ENCODE results near the gene LITAF.
"Not testable (repeated sequence)": the region's sequence is repeated elsewhere in the genome, so short reads cannot be mapped to it uniquely, and the experiment has no call there.

LITAF gene

DNA sequence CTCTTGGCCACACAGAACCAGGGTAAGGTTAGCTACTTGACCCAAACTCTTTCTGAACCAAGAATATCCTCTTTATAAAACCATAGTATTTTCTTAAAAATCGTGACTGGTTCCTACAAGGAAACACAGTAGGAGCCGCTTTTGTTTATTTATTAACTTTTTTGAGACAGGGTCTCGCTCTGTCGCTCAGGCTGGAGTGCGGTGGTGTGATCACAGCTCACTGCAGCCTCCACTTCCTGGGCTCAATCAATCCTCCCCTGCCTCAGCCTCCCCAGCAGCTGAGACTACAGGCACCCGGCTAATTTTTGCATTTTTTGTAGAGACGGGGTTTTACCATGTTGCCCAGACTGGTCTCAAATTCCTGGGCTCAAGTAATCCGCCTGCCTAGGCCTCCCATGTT is 14.7 kb upstream of the LITAF start:
- DNase-seq (ENCODE audit: low read depth in 2 of 3, low spot score in 2 of 3), result no peak

DNA sequence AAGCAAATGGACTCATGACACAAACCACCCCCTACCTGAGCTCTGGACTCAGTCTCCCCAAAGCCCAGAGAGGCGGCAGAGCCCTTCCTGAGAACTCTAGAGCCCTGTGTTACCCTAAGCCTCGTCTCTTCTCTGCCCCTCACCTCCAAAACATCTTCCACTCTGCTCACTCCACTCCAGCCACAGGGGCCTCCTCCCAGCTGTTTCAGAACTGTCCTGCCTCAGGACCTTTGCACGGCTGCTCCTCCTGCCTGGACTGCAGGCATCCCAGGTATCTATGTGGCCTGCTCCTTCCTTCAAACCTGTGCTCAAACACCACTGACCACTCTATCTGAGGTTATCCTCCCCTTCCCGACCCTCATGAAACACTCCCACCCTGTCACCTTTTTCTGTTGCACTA is 12.9 kb upstream of the LITAF start:
- no peak for DNase-seq (ENCODE audit: low read depth in 2 of 3, low spot score in 2 of 3)

DNA sequence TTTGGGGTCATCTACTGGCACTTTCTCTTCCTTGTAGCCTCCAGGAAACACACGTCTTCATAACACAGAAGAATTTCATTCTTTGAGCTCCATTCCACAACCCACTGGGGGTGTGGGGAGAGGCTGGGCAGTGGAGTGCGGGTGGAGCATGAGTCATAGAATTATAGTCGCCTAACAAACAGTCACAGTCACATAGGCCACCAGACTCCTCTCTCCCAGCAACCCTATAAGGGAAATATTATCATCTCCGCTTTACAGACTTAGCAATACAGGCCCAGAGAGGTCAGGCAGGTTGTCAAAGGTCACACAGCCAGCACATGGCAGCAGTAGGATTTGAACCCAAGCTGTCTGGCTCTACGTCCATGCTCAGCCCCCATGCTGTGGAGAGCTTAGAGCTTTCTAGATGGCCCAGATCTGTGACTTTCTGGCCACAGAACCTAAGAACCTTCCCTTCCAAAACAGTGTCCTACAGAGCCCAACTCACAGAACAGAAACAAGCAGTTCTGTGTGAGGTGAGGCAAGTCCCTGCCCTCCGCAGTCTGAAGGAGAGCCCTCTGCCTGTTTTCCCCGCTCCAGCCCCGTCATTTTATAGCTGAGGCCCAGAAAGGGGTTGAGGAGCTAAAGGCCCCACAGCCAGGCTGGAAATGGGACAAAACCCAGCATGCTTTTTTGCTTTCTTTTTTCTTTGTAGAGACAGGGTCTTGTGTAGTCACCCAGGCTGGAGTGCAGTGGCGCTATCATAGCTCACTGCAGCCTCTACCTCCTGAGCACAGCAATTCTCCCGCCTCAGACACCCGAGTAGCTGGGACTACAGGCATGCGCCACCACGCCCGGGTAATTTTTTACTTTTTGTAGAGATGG is 10.7 kb upstream of the LITAF start:
- DNase-seq (ENCODE audit: low read depth in 2 of 3, low spot score in 2 of 3), result no peak

- no peak for DNase-seq (ENCODE audit: low read depth in 2 of 3, low spot score in 2 of 3)
Measured at GRCh38 chr16:11596572-11597226, 10.0 kb upstream of the LITAF start.

DNA sequence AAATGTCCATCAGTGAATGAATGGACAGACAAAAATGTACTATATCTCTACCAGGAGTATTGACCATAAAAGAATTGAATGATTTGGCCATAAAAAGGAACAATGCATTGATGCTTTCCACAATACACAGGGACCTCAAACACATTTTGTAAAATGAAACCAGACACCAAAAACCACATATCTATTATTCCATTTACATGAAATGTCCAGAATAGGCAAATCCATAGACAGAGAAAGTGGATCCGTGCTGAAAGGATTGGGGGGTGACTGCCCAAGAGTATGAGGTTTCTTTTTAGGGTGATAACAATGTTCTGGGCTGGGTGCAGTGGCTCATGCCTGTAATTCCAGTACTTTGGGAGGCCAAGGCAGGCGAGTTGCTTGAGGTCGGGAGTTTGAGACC is 6.9 kb upstream of the LITAF start:
- DNase-seq (ENCODE audit: low read depth in 2 of 3, low spot score in 2 of 3), result no peak

GRCh38 chr16:11593076-11593475 is 6.4 kb upstream of the LITAF start:
- not testable (repeated sequence) for DNase-seq (ENCODE audit: low read depth in 2 of 3, low spot score in 2 of 3)

DNA sequence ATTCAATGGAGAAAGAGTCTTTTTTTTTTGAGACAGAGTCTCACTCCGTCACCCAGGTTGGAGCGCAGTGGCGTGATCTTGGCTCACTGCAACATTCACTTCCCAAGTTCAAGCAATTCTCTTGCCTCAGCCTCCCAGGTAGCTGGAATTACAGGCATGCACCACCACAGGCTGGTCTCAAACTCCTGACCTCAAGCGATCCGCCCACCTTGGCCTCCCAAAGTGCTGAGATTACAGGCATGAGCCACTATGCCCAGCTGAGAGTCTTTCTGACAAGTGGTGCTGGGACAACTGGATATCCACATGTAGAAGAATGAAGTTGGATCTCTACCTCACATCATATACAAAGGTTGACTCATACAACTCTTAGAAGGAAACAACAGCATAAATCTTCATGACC is 4.9 kb upstream of the LITAF start:
- DNase-seq (ENCODE audit: low read depth in 2 of 3, low spot score in 2 of 3), result not testable (repeated sequence)

- DNase-seq (ENCODE audit: low read depth in 2 of 3, low spot score in 2 of 3), result no peak
Measured at GRCh38 chr16:11589198-11589550, 2.5 kb upstream of the LITAF start.

GRCh38 chr16:11588321-11589197 is 1.8 kb upstream of the LITAF start:
- no peak for DNase-seq (ENCODE audit: low read depth in 2 of 3, low spot score in 2 of 3)

DNA sequence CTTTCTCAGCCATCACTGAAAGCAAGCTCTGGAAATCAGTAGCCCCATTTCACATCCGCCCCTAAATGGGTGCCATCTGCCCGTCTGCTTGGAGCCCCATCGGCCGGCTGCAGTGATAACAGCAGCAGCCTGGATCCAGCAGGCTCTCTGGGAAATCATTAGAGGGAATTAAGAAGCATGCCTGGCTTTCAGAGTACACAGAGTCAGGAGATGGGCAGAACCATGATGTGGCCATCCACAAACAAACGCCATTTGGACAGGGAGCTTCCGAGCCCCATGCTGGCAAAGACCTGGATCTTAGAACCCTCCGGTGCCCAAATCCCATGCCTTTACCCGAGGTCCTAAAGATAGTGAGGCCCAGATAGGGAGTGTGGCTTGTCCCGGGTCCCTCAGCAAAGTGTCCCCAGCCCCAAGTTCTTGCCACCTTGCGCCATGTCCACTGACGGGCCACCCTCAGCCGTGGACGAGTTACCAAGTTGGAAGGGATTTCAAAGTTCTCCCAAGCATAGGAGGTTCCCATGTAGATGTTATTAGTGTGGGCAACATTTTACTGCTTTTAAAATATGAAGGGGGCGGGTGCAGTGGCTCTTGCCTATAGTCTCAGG is 1.0 kb upstream of the LITAF start:
- no peak for DNase-seq (ENCODE audit: low read depth in 2 of 3, low spot score in 2 of 3)

DNA sequence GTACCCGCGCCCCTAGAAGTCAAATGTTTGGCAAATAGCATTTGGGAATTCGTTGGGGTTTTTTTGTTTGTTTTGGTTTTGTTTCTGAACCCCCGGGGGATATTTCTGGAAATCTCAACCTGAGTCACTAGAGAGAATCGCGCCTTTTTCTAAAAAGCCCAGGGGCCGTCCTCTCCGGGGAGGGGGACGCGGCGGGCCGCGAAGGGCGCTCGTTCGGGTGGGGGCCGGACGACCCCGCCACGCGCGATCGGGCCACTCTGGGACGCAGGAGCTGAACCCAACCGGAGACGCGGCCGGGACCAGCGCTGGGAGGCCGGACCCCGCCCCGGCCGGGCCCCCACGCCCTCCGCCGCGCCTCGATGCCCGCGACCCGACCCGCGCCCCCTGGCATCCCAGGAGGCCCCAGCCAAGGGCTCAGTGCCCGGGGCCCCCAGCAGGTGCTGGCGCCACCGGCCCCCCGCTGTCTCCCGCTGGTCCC is 302 bp downstream of the LITAF start:
- DNase-seq (ENCODE audit: low read depth in 2 of 3, low spot score in 2 of 3), result no peak

- DNase-seq (ENCODE audit: low read depth in 2 of 3, low spot score in 2 of 3), result no peak
Measured at GRCh38 chr16:11585460-11586377, 1.0 kb downstream of the LITAF start.

GRCh38 chr16:11583889-11584565 is 2.7 kb downstream of the LITAF start:
- DNase-seq (ENCODE audit: low read depth in 2 of 3, low spot score in 2 of 3), result no peak

DNA sequence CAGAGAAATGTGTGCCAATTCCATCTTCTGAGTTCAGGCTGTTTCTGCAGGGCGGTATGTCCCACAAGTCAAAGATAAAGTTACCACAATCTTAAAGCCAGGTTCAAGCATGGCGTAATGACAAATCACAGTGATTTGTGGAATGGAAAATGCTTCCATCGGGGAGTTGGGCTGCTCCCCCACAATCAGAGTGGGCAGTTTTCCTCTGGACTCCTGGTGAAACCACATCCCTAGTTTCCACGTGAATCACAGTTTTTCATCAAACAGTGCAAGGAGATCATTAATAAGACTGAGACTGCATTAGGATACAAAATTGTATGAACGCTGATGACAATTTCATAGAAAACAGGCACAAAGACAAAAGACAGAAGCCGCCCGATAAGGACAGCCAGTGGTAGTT is 3.6 kb downstream of the LITAF start:
- no peak for DNase-seq (ENCODE audit: low read depth in 2 of 3, low spot score in 2 of 3)

- no peak for DNase-seq (ENCODE audit: low read depth in 2 of 3, low spot score in 2 of 3)
Measured at GRCh38 chr16:11582157-11582814, 4.4 kb downstream of the LITAF start.

DNA sequence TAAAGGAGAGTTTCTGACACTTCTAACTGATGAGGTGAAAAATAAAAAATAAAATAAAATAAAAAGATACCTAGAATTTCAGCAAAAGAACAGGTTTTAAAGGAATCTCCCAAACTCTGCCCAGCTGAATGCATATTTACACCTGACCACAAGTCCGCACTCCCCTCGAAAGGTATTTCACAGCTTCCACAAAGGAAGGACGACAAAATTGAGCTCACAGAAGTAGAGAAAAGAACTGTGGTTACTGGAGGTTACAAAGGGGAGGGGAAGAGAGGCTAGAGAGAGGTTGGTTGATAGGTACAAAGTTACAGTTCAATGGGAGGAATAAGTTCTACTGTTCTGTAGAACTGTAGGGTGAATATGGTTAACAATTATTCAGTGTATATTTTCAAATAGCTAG is 5.0 kb downstream of the LITAF start:
- no peak for DNase-seq (ENCODE audit: low read depth in 2 of 3, low spot score in 2 of 3)

GRCh38 chr16:11580451-11581086 is 6.2 kb downstream of the LITAF start:
- no peak for DNase-seq (ENCODE audit: low read depth in 2 of 3, low spot score in 2 of 3)

- not testable (repeated sequence) for DNase-seq (ENCODE audit: low read depth in 2 of 3, low spot score in 2 of 3)
Measured at GRCh38 chr16:11577290-11577660, 9.4 kb downstream of the LITAF start.

Measured in activated CD8-positive, alpha-beta memory T cell treated with anti-CD3 and anti-CD28 coated beads for 48 hours (primary cell).